ENCODE data around the gene FHDC1.

FHDC1 gene

DNA sequence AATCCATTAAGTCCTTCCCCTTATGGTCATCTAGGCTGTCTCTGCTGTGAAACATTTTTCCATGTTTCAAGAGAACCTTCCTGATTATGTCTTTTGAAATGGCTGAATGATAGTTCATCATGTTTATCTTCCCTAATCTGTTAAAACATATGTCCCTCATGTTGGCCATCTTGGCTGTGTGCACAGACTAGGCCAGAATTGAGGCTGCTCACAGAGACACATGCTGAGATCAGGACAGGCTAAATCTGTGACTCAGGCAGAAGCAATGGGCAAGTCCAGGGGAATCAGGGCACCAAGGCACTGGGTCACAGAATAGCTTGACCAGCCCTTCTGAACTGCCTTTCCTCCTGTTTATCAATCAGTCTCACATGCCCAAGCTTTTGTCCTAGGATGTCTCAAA lies 78.3 kb downstream of the FHDC1 start:
- TF ChIP-seq, protein P1, sequence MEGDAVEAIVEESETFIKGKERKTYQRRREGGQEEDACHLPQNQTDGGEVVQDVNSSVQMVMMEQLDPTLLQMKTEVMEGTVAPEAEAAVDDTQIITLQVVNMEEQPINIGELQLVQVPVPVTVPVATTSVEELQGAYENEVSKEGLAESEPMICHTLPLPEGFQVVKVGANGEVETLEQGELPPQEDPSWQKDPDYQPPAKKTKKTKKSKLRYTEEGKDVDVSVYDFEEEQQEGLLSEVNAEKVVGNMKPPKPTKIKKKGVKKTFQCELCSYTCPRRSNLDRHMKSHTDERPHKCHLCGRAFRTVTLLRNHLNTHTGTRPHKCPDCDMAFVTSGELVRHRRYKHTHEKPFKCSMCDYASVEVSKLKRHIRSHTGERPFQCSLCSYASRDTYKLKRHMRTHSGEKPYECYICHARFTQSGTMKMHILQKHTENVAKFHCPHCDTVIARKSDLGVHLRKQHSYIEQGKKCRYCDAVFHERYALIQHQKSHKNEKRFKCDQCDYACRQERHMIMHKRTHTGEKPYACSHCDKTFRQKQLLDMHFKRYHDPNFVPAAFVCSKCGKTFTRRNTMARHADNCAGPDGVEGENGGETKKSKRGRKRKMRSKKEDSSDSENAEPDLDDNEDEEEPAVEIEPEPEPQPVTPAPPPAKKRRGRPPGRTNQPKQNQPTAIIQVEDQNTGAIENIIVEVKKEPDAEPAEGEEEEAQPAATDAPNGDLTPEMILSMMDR (IDR thresholded peaks at IDR 0.05; ENCODE audit: borderline replicate concordance, insufficient read depth, low read depth, low read length): no peak
- no peak overlapping the region for H3K4me3 ChIP-seq (ENCODE audit: low read depth, low read length)

DNA sequence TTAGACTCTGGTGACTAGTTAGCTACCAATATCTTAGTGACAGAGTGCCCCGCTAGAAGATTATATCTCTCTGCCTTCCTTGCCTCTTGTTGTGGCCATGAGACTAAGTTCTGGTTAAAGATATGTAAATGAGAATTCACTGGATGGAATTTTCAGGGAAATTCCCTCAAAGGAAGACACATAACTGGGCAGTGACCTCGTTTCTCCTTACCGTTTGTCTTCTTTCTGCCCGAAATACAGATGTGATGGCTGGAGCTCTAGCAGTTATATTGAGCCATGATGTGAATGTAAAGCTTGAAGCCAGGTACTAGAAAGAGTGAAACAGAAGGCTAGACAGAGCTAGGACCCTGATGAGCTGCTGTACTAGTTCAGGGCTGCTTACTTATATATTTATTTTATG lies 80.5 kb downstream of the FHDC1 start:
- TF ChIP-seq, protein P1 (IDR thresholded peaks at IDR 0.05; ENCODE audit: borderline replicate concordance, insufficient read depth, low read depth, low read length): no peak

GRCh38 chr4:153018031-153018430 lies 81.9 kb downstream of the FHDC1 start:
- no peak overlapping the region for H3K4me3 ChIP-seq (ENCODE audit: low read depth, low read length)
- TF ChIP-seq, protein P1 (IDR thresholded peaks at IDR 0.05; ENCODE audit: borderline replicate concordance, insufficient read depth, low read depth, low read length): no peak

More for the DNA sequence above, 80.5 kb downstream of the FHDC1 start:
- H3K4me3 ChIP-seq (ENCODE audit: low read depth, low read length): no peak overlapping the region

DNA sequence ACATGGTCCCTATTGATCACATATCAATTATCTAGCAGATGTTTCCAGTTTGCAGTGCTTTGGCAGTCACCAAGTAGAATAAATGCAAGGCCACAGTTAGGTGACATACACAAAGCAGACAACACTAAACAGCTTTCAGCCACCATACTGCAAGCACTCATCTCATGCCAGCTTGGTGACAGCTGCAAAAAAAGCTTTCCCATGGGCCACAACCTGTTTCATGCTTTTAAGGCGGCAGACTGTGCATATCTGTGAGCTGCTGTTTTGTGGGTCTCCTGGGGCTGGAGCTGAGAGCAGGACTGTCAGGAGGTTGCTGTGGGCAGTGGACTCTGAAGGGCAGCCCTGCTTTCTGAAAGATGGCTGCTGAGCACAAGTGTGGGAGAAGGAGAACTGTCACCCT lies 82.6 kb downstream of the FHDC1 start:
- H3K4me3 ChIP-seq (ENCODE audit: low read depth, low read length): no peak overlapping the region
- TF ChIP-seq, protein P1 (IDR thresholded peaks at IDR 0.05; ENCODE audit: borderline replicate concordance, insufficient read depth, low read depth, low read length): no peak

DNA sequence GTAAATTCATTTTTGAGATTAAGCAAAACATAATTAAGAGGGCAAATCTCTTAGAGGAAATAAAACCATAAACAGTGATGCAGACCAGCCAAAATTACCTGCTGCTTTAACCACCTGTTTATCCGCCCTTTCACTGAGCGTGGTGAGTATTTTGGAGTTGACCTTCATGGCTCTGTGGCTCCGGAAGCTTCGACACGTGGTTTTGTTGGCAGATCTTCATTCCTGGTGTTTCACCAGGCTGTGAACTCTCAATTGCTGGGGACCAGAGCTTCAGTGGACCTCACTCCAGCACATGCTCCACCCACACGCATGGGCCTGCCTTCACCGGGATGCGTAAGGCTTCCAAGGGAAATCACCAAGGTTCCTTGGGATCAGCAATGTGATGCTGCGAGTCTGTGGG lies 83.8 kb downstream of the FHDC1 start:
- no peak overlapping the region for H3K4me3 ChIP-seq (ENCODE audit: low read depth, low read length)
- TF ChIP-seq, protein P1 (IDR thresholded peaks at IDR 0.05; ENCODE audit: borderline replicate concordance, insufficient read depth, low read depth, low read length): no peak

- no peak overlapping the region for H3K4me3 ChIP-seq (ENCODE audit: low read depth, low read length)
- TF ChIP-seq, protein P1 (IDR thresholded peaks at IDR 0.05; ENCODE audit: borderline replicate concordance, insufficient read depth, low read depth, low read length): no peak
Observed at GRCh38 chr4:153020457-153020856, 84.3 kb downstream of the FHDC1 start.

DNA sequence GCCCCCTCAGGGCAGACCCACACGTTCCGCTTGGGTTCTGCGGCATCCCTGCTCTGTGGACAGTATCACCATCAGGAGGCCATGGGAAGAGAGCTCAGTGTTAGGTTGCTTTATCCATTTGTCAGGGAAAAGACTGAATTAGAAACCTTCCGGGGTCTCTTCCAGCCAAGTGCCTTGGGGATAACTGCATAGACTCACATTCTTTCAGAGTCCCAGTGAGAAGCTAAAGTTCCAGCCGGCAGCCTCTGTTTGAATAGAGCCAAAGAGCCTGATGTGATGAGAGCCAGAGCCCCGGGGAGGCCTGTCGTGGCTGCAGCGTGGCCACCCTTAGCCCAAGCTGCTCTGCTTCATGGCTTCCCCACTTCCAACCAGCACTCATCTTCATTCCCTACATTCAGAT lies 85.2 kb downstream of the FHDC1 start:
- no peak overlapping the region for H3K4me3 ChIP-seq (ENCODE audit: low read depth, low read length)
- TF ChIP-seq, protein P1 (IDR thresholded peaks at IDR 0.05; ENCODE audit: borderline replicate concordance, insufficient read depth, low read depth, low read length): no peak

Data from GM12875 (cell line).